ENCODE data around the gene DND1.
"Not testable (repeated sequence)": the region's sequence is repeated elsewhere in the genome, so short reads cannot be mapped to it uniquely, and the experiment has no call there.

The DND1 gene

GRCh38 chr5:140672455-140673186 is 755 bp downstream of the DND1 start:
- peak; percentile 18 for DNase-seq

GRCh38 chr5:140671472-140672125 is 1.8 kb downstream of the DND1 start:
- DNase-seq: no peak

GRCh38 chr5:140671035-140671434 is 2.3 kb downstream of the DND1 start:
- DNase-seq: not testable (repeated sequence)

DNA sequence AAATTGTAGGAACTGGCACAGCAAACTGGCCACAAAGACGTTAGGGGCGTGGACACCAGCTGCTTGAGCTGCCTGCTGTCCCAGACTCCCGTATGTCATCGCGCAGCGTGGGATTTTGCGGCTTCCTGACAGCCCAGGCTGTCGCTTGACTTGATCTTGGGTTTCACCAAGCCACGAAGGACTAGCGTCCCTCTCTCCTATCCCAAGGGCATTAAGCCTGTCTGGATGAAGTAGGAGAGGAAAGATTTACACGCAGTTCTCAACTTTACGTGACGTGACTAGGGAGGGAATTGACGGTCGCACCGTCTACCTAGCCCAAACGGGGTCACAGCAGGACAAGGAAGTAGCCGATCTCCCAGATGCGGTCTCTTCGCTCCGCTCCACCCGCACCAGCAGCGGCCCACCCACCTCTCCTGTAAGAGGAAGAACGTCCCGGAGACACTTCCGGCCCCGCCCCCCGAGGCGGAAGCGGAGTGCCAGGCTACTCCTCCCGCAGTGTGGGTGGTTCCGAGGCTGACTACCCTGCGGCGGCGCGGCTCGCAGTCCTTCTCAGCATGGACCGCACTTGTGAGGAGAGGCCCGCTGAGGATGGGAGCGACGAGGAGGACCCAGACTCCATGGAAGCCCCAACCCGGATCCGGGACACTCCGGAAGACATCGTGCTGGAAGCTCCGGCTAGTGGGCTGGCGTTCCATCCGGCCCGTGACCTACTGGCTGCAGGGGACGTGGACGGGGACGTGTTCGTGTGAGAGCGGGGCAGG is 8.8 kb downstream of the DND1 start, which contains the start of gene WDR55:
Gene WDR55, plus strand, starts transcription at position 546 of the 761 bp plus-strand sequence. Its CDS starts 9 bp downstream, at position 555.
- DNase-seq: peak; percentile 93

DNA sequence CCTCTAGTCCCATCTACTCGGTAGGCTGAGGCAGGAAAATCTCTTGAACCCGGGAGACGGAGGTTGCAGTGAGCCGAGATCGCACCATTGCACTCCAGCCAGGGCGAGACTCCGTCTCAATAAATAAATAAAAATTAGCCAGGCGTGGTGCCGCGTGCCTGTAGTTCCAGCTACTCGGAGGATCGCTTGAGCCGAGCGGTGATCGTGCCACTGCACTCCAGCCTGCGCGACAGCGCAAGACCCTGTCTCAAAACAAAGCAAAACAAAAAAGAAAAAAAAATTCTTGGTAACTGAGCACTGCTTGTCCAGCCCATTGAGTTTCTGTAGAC is 9.4 kb downstream of the DND1 start:
- no peak for DNase-seq

DNA sequence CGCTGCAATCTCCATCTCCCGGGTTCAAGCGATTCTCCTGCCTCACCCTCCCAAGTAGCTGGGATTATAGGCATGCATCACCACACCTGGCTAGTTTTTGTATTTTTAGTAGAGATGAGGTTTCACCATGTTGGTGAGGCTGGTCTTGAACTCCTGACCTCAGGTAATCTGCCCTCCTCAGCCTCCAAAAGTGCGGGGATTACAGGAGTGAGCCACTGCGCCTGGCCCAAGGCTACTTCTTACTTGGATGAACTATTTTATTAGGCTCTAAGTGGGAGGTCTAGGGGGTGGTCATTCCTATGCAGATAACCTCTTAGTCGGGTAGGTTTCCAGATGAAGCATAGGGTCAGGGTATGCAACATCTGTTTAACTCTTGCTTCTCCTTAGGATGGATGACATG is 13.0 kb downstream of the DND1 start:
- not testable (repeated sequence) for DNase-seq

GRCh38 chr5:140658870-140659269 is 14.5 kb downstream of the DND1 start:
- DNase-seq: no peak

- no peak for DNase-seq
These were observed 26.3 kb downstream of the DND1 start for GRCh38 chr5:140647042-140647419.

- DNase-seq: no peak
These were observed 30.7 kb downstream of the DND1 start for GRCh38 chr5:140642718-140643117.

DNA sequence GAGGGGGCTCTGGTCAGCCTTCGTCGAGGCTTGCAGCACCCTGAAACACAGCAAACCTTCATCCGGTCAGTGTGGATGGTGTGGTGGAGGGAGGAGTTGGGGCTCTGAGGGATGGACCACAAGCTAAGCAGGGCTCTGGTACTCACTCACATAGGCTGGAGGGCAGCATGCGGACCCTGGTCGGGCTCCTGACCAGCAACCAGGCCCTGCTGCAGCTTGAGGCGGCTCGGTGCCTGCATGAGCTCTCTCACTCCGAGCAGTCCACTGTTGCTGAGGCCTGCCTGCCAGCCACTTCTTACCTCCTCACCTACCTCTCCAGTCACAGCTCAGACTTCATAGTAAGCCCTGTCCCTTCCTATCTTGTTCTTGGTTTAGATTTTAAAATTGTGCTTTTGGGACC is 31.7 kb downstream of the DND1 start:
- no peak for DNase-seq

- peak; percentile 95 for DNase-seq
These were observed 34.0 kb downstream of the DND1 start, which contains the start of gene TMCO6 for GRCh38 chr5:140639148-140639981. TMCO6 (plus strand) TSS chr5:140639451; CDS start chr5:140639528, 77 bp downstream.

DNA sequence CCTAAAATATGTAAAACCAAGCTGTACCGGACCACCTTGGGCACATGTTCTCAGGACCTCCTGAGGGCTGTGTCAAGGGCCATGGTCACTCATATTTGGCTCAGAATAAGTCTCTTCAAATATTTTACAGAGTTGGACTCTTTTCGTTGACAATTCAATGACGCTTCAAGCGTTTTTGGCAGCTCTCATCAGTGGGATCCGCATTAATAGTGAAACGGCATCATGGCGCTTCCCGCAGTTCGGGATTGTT is 34.6 kb downstream of the DND1 start:
- DNase-seq: not testable (repeated sequence)

DNA sequence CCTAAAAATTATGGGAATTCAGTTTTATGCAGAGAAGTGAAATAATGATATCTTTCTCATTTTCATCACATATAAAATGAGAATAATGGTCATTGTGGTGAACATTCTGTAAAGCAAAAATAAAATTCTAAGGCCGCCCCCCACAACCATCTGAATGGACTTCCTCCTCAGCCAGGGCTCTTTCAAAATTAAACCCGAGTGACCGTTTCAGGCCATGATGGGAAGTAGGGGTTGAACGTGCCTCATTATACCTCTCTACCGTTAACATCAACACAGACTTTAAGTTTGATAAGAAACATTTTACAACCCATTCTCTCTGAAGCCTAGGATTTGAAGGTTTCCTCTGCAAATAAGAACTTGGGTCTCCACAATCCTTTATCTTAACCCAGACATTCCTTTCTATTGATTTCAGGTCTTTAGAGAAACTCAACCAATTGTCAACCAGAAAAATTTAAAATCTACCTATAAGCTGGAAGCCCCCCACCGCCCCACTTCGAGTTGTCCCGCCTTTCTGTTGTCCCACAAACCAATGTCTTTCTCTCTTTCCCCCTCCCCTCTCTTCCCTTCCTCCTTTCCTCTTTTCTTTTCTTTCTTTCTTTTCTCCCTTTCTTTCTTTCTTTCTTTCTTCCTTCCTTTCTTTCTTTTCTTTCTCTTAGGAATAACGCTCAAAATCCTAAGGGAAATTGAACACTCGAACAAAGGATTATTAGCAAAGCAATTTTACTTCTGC is 35.8 kb downstream of the DND1 start:
- no peak for DNase-seq

DNA sequence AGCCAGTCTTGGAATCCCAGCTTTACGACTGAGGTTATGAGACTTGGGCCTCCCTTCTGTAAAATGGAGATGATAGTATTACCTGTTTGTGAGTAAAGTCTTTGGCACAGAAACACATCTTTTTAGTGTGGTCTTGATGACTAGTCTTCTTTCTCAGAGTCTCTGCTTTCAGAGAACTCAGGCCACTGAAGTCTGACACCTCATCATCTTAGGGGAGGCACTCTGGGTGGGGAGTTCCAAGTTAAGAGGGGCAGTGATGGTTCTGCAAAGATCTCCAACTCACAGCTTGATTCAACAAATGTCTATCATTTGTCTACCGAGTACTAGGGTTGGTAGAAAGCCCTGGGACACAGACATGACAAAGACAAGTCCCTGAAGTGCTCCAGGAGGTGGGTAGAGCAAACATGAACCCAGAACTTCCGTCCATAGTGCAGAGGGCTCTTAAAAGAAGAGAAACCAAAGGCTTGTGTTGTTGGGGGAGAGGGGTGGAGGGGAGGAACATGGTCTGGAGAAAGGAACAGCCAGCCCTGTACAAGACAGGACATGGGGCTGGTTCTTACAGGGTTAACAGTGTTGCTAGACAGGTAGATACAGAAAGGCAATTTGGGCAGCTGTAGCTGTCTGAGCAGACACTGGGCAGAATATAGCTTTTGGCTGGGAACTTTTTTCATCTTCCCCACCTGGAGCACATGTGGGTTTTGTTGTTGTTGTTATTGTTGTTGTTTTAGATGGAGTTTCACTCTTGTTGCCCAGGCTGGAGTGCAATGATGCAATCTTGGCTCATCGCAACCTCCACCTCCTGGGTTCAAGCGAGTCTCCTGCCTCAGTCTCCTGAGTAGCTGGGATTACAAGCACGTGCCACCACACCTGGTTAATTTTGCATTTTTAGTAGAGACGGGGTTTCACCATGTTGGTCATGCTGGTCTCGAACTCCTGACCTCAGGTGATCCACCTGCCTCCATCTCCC is 37.8 kb downstream of the DND1 start:
- DNase-seq: no peak

DNA sequence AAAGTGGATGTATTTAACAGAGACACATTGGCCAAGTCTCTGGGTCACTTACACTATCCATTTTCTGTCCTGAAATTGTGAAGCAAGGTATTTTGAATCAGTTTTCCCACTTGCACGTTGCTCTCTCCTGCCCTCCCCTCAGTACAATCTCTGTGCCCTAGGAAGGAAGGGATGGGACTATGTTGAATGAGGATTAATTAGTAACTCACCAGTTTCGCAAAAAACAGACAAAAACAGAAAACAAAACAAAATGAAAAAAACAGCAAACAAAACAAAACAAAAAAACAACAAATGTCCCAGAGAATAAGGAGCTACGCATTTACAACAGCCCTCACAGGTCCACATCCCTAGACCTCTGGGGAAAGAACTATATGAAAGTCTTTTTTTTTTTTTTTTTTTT is 39.3 kb downstream of the DND1 start:
- no peak for DNase-seq

DNA sequence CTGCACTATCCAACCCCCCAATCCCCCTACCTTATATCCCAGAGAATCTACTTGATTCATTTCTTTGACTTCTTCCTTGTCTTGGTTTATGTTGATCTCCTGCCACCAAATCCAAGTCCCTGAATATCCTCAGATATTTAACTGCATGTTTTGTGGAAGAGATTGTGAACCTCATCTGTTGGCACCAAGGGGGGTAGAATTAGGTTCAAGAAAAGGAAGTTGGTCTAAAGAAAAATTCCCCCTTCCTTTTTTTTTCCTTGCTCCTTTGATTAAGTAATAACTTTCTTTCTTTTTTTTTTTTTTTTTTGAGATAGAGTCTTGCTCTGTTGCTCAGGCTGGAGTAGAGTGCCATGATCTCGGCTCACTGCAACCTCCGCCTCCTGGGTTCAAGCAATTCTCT is 39.9 kb downstream of the DND1 start:
- DNase-seq: no peak

DNA sequence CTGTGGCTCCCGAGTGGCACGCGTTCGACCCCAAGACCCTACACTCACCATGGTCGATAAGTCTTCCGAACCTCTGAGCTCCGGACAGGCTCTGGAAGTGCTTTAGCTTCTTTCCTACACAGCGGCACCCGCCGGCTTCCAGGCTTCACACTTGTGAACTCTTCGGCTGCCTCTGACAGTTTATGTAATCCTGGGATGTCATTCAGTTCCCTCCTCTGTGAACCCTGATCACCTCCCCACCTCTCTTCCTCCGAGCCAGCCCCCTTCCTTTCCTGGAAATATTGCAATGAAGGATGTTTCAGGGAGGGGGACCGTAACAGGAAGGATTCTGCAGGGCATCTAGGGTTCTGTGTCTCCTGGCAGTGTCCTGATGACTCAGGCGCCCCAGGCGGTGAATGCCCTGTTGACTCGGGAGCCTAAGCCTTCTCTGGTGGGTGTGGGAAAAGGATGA is 40.3 kb downstream of the DND1 start, which contains the start of gene CD14:
Gene CD14, minus strand, starts transcription at position 155 of the 451 bp plus-strand sequence. Its CDS starts 104 bp downstream, at position 51.
- peak; percentile 29 for DNase-seq

GRCh38 chr5:140632366-140633020 is 40.9 kb downstream of the DND1 start:
- DNase-seq: peak; percentile 24

DNA sequence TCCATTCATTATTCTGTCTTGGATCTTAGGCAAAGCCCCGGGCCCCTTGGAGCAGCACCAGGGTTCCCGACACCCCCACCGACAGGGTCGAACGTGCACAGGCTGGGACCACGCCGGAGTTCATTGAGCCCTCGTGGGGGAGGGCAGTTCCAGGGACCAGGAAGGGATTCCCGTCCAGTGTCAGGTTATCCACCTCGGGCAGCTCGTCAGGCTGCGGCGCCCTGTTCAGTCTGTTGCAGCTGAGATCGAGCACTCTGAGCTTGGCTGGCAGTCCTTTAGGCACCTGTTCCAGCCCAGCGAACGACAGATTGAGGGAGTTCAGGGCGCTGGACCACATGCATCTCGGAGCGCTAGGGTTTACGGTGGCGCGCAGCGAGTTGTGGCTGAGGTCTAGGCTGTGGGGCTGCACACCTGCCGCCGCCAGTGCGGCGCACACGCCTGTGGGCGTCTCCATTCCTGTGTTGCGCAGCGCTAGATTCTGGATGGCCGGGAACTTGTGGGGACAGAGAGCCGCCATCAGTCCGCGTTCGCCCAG is 41.5 kb downstream of the DND1 start:
- DNase-seq: no peak

GRCh38 chr5:140631036-140631417 is 42.3 kb downstream of the DND1 start:
- no peak for DNase-seq

Data from fibroblast of skin of scalp (primary cell).